Tibial artery (tissue), 4 donors: ENCODE results near the gene THG1L.
"Not testable (repeated sequence)": the region's sequence is repeated elsewhere in the genome, so short reads cannot be mapped to it uniquely, and the experiment has no call there.

Experiments used
- DNase-seq, 2 donors: peaks; one replicate each; pipeline ENCODE4 v3.0.0-alpha.2; 2019
- H3K27ac ChIP-seq, 2 donors: fragments of 200-600 bp; sonication (generic) in 1 of 2; 1 replicate in 1 of 2; 2 replicates in 1 of 2; pipeline ENCODE4 v1.5.1; 2018 to 2019; ENCODE audit warnings: mild to moderate bottlenecking in 1 of 2
- H3K27me3 ChIP-seq, 2 donors: fragments of 200-600 bp; sonication (generic) in 1 of 2; one replicate each; pipeline versions ENCODE4 v1.5.1 to v1.6.0; 2016 to 2019
- H3K36me3 ChIP-seq, 3 donors: fragments of 200-600 bp; sonication (generic) in 2 of 3; one replicate each; pipeline ENCODE4 v1.5.1; 2016 to 2019; ENCODE audit warnings: mild to moderate bottlenecking in 2 of 3
- H3K4me1 ChIP-seq, 4 donors: fragments of 200-600 bp; sonication (generic) in 2 of 4; 1 replicate in 3 of 4; 2 replicates in 1 of 4; pipeline ENCODE4 v1.5.1; 2016 to 2019
- H3K4me3 ChIP-seq, 2 donors: fragments of 200-600 bp; sonication (generic) in 1 of 2; 1 replicate in 1 of 2; 2 replicates in 1 of 2; pipeline ENCODE4 v1.5.1; 2018 to 2019; ENCODE audit warnings: mild to moderate bottlenecking in 2 of 2
- H3K9me3 ChIP-seq, 3 donors: fragments of 200-600 bp; sonication (generic) in 1 of 3; one replicate each; pipeline ENCODE4 v1.5.1; 2016 to 2019
- intact Hi-C: fragments of 100-400 bp; cut with DNase I; formaldehyde crosslinking; loops from one replicate; pipeline ENCODE4 v1.15.0; 2023; ENCODE audit warnings: low total_unique reads
- TF ChIP-seq, protein P1 (sequence below), 2 experiments: fragments of 200-600 bp in 1 of 2; fragments of 450-650 bp in 1 of 2; IDR thresholded peaks; one replicate each; pipeline ENCODE4 v1.5.1; 2017 to 2019; ENCODE audit warnings: antibody characterized with exemption in 2 of 2, mild to moderate bottlenecking in 1 of 2, moderate library complexity in 1 of 2

Gene THG1L

DNA sequence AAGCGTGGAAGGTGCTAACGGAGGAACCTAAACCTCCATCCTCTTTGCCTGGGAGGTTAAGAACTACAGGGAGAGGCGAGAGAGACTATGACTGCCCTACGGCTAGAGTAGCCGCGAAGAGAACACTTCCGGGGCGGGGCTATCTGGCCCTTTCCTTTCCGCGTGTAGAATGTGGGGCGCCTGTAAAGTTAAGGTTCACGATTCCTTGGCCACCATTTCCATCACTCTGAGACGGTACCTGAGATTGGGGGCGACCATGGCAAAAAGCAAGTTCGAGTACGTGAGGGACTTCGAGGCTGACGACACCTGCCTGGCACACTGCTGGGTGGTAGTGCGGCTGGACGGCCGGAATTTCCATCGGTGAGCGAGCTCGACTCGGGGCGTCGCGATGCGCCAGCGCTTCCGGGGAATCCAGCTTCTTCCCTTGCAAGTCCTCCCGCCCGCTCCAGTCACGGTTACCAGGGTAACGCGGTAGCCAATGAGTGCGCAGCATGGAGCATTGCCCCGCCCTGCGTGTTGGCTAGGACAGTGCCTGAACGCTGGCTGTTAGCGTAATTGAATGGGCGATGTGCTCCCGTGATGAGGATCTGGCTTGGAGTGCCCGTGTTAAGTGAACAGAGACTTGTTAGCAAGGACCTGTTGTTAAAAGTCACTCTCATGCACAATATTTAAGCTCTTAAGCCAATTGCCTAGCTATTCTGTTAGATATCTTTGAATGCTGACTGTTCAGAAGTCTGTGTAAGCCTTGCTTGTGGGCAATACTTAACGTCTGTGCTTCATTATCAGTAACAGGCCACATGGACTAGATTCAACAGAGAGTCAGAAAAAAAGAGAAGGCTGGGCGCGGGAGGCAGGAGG, at the start of gene THG1L:
Gene THG1L (plus strand): TSS at position 149 of the 858 bp plus-strand sequence. CDS start 21 bp downstream, at position 170.
- no peaks in the 10 kb centered on the region for H3K27me3 ChIP-seq
- intact Hi-C loops = loop anchor here (10.0 kb wide), 1 partner anchor 567 kb away; the partner anchor contains the start of gene GARIN3
- peaks cover 13 to 37% (median 19%) of the 10 kb centered on the region in 3 donors for H3K36me3 ChIP-seq
- peak within 1 kb of the TSS; percentile 64 to 82 for H3K4me3 ChIP-seq
- TF ChIP-seq, protein P1, sequence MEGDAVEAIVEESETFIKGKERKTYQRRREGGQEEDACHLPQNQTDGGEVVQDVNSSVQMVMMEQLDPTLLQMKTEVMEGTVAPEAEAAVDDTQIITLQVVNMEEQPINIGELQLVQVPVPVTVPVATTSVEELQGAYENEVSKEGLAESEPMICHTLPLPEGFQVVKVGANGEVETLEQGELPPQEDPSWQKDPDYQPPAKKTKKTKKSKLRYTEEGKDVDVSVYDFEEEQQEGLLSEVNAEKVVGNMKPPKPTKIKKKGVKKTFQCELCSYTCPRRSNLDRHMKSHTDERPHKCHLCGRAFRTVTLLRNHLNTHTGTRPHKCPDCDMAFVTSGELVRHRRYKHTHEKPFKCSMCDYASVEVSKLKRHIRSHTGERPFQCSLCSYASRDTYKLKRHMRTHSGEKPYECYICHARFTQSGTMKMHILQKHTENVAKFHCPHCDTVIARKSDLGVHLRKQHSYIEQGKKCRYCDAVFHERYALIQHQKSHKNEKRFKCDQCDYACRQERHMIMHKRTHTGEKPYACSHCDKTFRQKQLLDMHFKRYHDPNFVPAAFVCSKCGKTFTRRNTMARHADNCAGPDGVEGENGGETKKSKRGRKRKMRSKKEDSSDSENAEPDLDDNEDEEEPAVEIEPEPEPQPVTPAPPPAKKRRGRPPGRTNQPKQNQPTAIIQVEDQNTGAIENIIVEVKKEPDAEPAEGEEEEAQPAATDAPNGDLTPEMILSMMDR (IDR thresholded peaks at IDR 0.05) = no peak
- H3K9me3 ChIP-seq = no peaks in the 10 kb centered on the region
- DNase-seq = peak; percentile 99
- peaks cover 0 to 4% (median 2%) of the 10 kb centered on the region in 4 donors for H3K4me1 ChIP-seq
- H3K27ac ChIP-seq = peak within 1 kb of the TSS; percentile 85 to 90

DNA sequence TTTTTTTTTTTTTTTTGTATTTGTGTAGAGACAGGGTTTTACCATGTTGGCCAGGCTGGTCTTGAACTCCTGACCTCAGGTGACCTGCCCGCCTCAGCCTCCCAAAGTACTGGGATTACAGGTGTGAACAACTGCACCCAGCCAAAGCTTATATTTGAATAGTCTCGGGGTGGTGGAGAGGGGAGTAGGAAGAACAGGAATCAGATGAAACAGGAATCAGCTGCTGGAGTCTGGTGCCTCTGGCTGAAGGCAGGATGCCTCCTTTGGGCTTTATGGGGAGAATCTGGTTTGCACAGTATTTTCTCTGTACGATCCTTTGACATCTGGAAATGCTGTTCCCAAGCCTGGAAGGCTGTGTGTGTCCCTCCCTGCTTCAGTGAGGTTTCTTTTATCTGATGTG, 49.0 kb upstream of the THG1L start:
- Histone ChIP-seq H3K4me3 (no peak overlapping the region), H3K9me3 (no peaks in the 10 kb centered on the region), H3K4me1 (no peaks in the 10 kb centered on the region), H3K27ac (no peak overlapping the region), H3K36me3 (no peaks in the 10 kb centered on the region), H3K27me3 (no peaks in the 10 kb centered on the region)
- TF ChIP-seq, protein P1 (IDR thresholded peaks at IDR 0.05) = no peak
- no peak for DNase-seq
- intact Hi-C loops = no loop called here

DNA sequence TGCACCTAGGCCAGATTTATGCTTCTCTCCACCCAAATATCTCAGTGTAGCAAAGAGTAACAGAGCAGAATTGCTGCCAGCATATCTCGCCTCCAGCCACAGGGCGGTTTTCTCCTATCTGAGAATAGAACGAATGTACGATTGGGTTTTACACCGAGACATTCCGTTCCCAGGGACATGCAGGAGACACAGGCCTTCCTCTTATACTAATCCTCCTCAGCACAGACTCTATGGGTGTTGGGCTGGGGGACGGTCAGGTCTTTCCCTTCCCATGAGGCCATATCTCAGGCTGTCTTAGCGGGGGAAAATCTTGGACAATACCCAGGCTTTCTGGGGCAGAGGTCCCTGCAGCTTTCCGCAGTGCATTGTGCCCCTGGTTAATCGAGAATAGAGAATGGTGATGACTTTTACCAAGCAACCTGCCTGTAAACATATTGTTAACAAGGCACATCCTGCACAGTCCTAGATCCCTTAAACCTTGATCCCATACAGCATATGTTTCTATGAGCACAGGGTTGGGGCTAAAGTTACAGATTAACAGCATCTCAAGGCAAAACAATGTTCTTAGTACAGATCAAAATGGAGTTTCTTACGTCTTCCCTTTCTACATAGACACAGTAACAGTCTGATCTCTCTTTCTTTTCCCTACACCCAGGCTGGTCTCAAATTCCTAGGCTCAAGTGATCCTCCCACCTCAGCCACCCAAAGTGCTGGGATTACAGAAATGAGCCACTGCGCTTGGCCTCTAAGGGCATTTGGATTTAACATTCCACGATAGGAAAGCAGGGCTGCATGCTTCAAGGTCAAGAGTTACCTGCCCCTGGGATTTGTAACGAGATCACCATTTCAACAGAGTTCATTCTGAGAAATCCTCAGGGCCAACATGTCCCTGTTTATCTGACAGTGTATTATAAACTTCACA, 44.7 kb upstream of the THG1L start:
- DNase-seq, intact Hi-C loops, H3K4me1 ChIP-seq, H3K27ac ChIP-seq, H3K27me3 ChIP-seq, H3K4me3 ChIP-seq, H3K9me3 ChIP-seq, H3K36me3 ChIP-seq: not testable (repeated sequence)

DNA sequence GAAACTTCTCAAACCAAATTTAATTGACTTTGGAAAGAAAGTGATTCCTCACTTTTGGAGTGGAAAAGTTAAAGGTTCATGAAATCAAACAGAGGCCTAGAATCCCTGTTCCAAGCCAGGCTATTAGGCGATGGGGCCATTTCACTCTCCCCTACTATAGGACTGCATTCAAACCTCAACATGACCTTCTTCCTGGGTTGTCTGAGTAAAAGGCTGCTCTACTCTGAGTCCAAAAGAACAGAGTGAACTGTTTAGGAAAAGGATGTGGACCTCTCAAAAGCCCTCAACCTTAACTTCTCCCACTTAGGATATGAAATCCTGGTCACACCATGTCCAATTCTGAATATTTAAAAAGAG, 44.0 kb upstream of the THG1L start:
- no peak overlapping the region for H3K4me3 ChIP-seq
- no peaks in the 10 kb centered on the region for H3K4me1 ChIP-seq
- intact Hi-C loops = no loop called here
- H3K36me3 ChIP-seq = no peaks in the 10 kb centered on the region
- H3K27ac ChIP-seq = no peak overlapping the region
- DNase-seq = no peak
- no peaks in the 10 kb centered on the region for H3K27me3 ChIP-seq
- H3K9me3 ChIP-seq = no peaks in the 10 kb centered on the region
- TF ChIP-seq, protein P1 (IDR thresholded peaks at IDR 0.05) = no peak

DNA sequence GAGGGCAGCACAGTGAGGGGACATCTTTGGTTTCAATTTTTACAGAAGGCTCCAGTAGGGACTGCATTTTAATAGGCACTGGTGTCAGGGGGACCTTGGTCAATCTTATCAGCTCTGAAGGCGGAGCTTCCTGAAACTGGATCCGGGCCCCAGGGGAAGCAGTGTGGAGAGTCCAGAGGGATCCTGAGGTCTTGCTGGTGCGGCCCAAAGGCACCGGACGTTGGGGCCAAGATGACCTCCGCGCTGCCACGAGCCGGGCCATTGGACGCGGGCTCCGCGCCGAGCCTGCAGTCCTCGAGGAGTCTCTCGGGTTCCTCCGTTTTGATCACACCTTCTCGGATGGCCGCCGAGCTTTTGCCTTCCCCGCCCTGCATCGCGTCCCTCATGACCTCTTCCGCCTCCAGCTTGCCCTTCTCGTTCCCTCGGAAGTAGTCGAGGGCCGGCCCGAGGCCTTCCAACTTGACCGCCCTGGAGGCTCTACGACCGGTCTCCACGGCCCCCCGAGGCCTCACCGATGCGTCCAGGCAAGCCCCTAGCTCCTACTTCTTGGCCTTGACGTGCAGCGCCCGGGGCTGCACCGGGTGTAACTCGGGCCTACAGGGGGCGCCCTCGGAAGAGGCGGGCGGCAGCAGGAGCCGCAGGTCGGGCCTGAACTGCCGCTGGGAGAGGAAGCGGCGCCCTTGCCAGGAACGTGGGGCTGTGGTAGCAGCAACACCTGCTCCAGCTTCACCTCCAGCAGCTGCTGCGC, 41.1 kb upstream of the THG1L start:
- TF ChIP-seq, protein P1 (IDR thresholded peaks at IDR 0.05) = no peak
- Histone ChIP-seq H3K27ac (no peak overlapping the region), H3K36me3 (no peaks in the 10 kb centered on the region), H3K9me3 (no peaks in the 10 kb centered on the region), H3K4me1 (no peaks in the 10 kb centered on the region), H3K4me3 (no peak overlapping the region), H3K27me3 (no peaks in the 10 kb centered on the region)
- no peak for DNase-seq
- intact Hi-C loops = no loop called here
